RPMI7951 (cell line): ENCODE data around the gene ZNF576. TPM values are rescaled to one million over a fixed set of nuclear protein-coding genes. Genes with fewer than 3 reads are reported as not detected.

Source experiments
- total RNA-seq: library from RNA; depleted of rRNA; stranded (reverse); fragments of >200 nt; shearing (Covaris generic); gene quantifications from 2 replicates; pipeline ENCODE4 v1.2.3, GENCODE V29; 2014; rRNA removed

The ZNF576 gene
- total RNA-seq, 1 experiment from 2014 or later: 13.1 TPM

Other genes starting within 250 kb of the ZNF576 start
- not detected in 2 replicates for gene CD177, start 242.9 kb upstream of the ZNF576 start, total RNA-seq
- gene TEX101, start 181.7 kb upstream of the ZNF576 start, total RNA-seq: not detected in 2 replicates
- 1.3 and 1.8 TPM in 2 replicates for gene LYPD3, start 131.0 kb upstream of the ZNF576 start, total RNA-seq
- 12.1 and 12.8 TPM in 2 replicates for gene PHLDB3, start 91.8 kb upstream of the ZNF576 start, total RNA-seq
- 232 and 297 TPM in 2 replicates for gene ETHE1, start 69.4 kb upstream of the ZNF576 start, total RNA-seq
- 0.20 TPM in 1 of 2 replicates, not detected in the other for gene ZNF575, start 63.4 kb upstream of the ZNF576 start, total RNA-seq
- 36.7 and 42.7 TPM in 2 replicates for gene XRCC1, start 21.1 kb upstream of the ZNF576 start, total RNA-seq
- 2.8 and 3.8 TPM in 2 replicates for gene PINLYP, start 20.8 kb upstream of the ZNF576 start, total RNA-seq
- 11.9 and 16.4 TPM in 2 replicates for gene IRGQ, start 461 bp upstream of the ZNF576 start, total RNA-seq
- 0.10 and 0.12 TPM in 2 replicates for gene SRRM5, start 15.5 kb downstream of the ZNF576 start, total RNA-seq
- gene ZNF428, start 23.0 kb downstream of the ZNF576 start, total RNA-seq: 49.5 and 62.6 TPM in 2 replicates
- gene CADM4, start 43.3 kb downstream of the ZNF576 start, total RNA-seq: 2.5 and 3.8 TPM in 2 replicates
- 426 and 458 TPM in 2 replicates for gene PLAUR, start 73.6 kb downstream of the ZNF576 start, total RNA-seq
- gene IRGC, start 119.5 kb downstream of the ZNF576 start, total RNA-seq: not detected in 2 replicates
- gene SMG9, start 158.4 kb downstream of the ZNF576 start, total RNA-seq: 17.0 and 39.3 TPM in 2 replicates
- gene KCNN4, start 184.4 kb downstream of the ZNF576 start, total RNA-seq: 71.6 and 126 TPM in 2 replicates
- 0.24 and 0.59 TPM in 2 replicates for gene LYPD5, start 205.9 kb downstream of the ZNF576 start, total RNA-seq
- gene ZNF283, start 230.7 kb downstream of the ZNF576 start, total RNA-seq: 8.6 and 9.4 TPM in 2 replicates